CD4-positive, alpha-beta T cell treated with Interleukin-17A for 1 hour (primary cell): Measurements from ENCODE around the gene TMEM30B.
"Not testable (repeated sequence)": the region's sequence is repeated elsewhere in the genome, so short reads cannot be mapped to it uniquely, and the experiment has no call there.

Experiments
- DNase-seq: peaks from one replicate; pipeline ENCODE4 v3.0.0-alpha.2; 2020

The TMEM30B gene

GRCh38 chr14:61281186-61281947 lies at the start of gene TMEM30B:
TMEM30B (minus strand) TSS chr14:61281338; CDS start chr14:61281147, 191 bp downstream.
- peak; percentile 63 for DNase-seq

GRCh38 chr14:61330511-61330910 lies 49.4 kb upstream of the TMEM30B start:
- DNase-seq: peak; percentile 57

DNA sequence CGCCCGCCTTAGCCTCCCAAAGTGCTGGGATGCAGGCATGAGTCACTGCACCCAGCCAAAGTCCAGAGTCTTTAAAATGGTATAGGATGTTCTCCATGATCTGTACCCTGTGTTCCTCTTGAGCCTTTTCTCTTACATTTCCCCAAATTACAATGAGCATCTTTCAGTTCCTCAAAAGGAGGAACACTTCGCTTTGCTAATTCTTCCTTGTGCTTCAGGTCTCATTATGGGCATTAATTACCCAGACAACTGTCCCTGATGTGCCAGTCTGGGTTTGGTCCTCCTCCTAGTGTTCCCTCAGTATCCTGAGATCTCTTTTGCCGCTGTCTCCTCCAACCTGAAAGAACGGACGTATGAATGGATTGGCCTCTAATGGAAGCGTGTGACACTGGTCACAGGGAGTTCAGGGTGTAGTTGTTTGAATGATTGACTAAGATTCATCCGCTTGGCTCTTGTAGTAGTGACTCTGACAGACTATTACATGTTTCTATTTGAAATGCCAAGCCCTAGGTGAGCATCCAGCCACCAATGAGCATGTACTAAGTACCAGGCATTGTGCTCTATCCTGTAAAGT lies 48.4 kb upstream of the TMEM30B start:
- peak; percentile 33 for DNase-seq

GRCh38 chr14:61328626-61329262 lies 47.6 kb upstream of the TMEM30B start:
- peak; percentile 27 for DNase-seq

GRCh38 chr14:61326847-61327246 lies 45.7 kb upstream of the TMEM30B start:
- DNase-seq: peak; percentile 48

DNA sequence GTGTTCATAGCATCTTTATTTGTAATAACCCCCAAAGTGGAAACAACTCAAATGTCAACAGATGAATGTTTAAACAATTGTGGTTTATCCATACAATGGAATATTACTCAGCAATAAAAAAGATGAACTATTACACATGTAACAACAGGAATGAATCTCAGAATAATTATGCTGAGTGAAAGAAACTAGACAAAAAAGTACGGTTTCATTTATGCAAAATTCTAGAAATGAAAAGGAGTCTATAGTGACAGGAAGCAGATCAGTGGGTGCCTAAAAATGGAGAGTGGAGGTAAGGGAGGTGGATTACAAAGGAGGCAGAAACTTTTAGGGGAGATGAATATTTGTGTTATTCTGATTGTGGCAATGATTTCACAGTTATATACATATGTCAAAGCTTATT lies 45.0 kb upstream of the TMEM30B start:
- peak; percentile 42 for DNase-seq

DNA sequence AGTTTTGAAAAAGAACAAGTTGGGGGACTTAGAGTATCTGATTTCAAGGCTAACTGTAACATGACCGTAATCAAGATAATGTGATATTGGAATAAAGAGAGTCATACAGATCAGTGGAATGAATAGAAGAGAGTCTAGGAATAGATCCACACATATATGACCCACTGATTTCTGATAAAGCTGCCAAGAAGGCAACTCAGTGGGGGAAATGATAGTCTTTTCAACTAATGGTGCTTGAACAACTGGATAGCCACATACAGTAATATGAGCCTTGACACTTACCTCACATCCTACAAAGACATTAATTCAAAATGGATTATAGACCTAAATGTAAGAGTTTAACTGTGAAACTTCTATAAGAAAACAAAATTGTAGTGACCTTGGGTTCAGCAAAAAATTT lies 44.0 kb upstream of the TMEM30B start:
- DNase-seq: no peak

DNA sequence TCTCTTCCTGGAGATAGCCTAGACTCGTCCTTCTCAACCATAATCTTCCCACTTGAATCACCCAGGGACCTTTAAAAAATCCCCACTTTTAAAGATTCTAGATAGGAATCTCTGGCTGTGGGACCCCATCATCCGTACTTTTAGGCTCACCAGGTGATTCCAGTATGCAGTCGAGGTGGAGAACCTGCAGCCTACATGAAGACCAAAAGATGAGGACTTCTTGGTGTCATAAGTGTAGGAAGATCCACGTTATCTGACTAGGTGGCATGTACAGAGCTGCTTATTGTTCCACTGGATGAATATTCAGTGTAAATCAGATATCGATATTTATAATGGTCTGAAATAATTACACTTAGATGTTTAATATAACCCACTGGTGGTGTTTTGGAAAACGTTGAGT lies 42.8 kb upstream of the TMEM30B start:
- DNase-seq: peak; percentile 36

GRCh38 chr14:61322799-61323290 lies 41.7 kb upstream of the TMEM30B start:
- DNase-seq: peak; percentile 64

DNA sequence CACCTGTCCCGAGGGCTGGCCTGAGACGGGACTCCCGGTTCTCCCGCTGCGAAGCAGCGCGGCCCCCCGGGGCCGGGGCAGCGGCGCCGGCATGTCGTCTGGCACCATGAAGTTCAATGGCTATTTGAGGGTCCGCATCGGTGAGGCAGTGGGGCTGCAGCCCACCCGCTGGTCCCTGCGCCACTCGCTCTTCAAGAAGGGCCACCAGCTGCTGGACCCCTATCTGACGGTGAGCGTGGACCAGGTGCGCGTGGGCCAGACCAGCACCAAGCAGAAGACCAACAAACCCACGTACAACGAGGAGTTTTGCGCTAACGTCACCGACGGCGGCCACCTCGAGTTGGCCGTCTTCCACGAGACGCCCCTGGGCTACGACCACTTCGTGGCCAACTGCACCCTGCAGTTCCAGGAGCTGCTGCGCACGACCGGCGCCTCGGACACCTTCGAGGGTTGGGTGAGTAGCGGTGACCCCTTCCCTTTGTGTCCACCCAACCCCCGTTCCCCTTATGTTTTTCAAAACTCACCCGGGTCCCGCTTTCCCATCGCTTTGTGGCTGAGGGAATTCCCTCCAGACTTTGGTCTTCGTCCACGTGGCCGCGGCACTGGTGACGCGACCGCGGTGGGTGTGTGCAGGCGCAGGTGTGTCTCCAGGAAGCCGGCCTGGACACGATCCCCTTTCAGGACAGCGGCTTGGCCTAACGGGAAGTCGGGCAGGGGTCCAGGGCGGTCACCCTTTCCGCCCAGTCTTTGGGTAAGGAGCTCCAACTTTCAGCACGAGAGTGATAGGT lies 41.1 kb upstream of the TMEM30B start:
- DNase-seq: peak; percentile 61

DNA sequence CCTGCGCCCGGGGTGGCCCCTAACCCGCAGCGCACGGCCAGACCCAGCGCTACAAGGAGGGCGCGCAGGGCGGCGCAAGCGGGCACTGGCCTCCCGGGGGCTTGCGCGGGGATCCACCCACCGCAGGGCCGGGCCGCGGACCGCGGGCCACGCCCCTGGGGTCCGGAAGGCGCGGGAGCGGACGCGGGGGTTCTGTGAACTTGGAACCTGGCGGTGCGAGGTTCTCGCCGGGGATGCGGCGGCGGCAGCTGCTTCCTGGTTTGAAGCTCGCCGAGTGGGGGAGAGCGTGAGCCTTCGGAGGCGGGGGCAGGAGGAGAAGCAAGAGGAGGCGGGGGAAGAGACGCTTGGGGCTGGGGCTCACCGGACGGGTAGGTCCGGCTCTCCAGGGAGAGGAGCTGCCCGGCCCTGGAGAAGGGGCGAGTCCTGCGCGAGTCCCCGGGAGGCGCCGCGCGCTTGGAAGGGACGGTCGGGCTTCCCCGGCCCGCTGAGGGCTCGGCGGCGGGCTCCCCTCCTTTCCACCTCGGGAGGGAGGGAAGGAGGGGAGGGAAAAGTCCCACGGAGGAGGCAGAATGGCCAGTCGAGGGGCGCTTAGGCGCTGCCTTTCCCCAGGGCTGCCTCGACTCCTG lies 40.4 kb upstream of the TMEM30B start, which contains the start of gene PRKCH:
PRKCH (plus strand) TSS at position 195 of the 626 bp plus-strand sequence. CDS start 523 bp downstream, outside the sequence.
- peak; percentile 88 for DNase-seq

DNA sequence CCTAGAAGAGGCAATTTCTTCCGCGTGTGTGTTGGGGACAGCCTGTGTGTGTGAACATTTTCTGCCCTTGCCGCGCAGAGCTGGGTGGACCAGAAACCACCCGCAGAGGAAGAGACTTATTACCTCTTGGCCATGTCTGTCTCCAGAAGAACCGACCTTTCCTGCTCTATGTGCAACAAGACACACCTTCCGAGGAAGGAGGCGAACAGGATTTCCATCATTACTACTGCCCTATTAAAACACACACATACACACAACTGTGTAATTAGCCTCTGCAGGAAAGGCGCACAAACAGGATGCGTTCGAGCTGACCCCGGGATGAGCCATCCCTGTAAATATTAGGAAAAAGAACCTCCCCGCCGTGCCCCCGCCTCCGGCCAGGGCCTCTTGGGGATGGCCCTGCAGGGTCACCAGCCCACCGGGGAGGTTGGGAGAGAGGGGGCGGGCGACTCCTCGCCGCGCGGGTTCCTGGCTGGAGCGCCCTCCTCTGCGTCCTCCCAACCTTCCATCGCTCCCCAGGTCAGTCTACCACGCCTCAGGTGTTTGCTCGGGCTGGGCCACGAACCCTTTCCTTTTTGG lies 39.8 kb upstream of the TMEM30B start:
- DNase-seq: no peak

DNA sequence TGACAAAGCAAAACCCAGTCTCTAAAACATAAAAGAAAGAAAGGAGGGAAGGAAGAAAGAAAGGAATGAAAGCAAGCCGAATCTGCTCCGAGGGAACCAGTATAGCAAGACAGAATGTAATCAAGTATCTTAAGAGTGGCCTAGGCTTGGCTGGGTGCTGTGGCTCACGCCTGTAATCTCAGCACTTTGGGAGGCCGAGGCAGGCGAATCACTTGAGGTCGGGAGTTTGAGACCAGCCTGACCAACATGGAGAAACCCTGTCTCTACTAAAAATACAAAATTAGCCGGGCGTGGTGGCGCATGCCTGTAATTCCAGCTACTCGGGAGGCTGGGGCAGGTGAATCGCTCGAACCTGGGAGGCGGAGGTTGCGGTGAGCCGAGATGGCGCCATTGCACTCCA lies 39.0 kb upstream of the TMEM30B start:
- DNase-seq: not testable (repeated sequence)

DNA sequence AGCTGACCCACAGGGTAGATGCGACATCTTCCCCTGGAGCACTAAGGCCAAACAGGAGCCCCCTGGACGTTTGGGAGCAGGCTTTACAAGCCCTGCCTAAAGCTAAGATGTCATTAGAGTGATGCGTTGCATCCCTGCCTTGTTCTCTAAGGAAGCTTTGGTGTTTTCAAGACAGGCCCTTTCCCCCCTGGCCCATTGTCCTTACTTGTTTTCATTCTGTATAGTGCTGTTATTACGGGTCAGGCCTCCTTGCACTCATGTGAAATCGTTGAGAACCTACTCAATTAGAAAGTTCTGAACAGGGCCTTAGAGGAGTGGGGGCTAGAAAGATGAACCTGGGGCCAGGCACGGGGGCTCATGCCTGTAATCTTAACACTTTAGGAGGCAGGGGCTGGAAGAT lies 38.6 kb upstream of the TMEM30B start:
- no peak for DNase-seq

DNA sequence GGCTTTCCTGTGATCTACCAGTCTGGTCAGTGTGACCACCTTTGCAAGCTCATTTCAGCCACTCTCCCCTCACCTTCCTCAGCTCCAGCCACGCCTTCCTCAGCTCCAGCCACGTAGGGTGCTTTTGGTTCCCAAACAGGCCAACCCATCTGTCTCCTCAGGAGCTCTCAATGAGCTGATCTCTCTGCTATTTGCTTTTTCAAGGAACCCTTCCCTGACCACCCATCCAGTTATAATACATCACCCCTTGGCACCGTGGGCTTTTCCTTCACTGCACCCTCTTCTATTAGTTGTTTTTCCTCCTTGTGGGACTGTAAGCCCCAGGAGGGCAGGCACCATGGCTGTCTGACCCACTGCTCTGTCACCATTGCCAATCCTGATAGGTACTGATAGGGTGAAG lies 37.9 kb upstream of the TMEM30B start:
- no peak for DNase-seq

GRCh38 chr14:61315313-61315712 lies 34.2 kb upstream of the TMEM30B start:
- no peak for DNase-seq

DNA sequence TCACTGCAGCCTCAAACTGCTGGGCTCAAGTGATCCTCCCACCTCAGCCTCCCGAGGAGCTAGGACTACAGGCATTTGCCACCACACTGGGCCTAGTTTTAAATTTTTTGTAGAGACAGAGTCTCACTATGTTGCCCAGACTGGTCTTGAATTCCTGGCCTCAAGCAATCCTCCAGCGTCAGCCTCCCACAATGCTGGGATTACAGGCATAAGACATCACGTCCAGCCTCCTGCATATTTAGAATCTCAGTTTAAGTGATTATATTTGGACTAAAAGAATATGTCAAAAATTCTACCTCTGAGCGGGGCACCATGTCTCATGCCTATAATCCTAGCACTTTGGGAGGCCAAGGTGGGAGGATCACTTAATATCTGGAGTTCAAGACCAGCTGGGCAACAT lies 27.6 kb upstream of the TMEM30B start:
- DNase-seq: not testable (repeated sequence)

DNA sequence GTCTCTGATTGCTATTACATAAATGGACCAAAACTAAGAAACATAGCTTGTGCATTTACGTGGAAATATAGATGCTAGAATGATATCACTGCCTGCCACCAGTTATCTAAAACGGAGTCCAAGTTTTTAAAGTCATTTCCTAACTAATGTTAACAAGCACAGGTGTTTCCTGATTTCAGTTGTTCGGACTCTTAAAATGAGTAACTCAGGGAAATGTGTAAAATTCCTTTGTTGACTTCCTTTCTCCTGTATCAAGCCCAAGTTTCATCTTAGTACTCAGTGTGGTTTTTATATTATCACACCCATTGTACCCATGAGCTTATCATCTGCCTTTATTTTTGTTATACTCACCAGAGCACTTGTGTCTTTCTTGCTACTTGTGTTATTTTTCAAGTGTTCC lies 27.1 kb upstream of the TMEM30B start:
- no peak for DNase-seq

DNA sequence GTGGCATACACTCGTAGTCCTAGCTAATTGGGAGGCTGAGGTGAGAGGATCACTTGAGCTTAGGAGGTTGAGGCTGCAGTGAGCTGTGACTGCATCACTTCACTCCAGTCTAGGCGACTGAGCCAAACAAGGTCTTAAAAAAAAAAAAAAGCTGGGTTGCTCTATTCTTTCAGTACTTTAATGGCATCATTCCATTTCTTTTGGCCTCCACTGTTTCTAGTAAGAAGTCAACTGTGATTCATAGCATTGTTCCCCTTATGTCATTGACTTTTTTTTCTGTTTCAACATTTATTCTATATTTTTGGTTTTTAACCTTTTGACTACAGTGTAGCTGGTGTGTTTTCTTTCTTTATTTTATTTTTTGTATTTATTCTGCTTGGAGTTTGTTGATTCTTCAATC lies 23.6 kb upstream of the TMEM30B start:
- no peak for DNase-seq

DNA sequence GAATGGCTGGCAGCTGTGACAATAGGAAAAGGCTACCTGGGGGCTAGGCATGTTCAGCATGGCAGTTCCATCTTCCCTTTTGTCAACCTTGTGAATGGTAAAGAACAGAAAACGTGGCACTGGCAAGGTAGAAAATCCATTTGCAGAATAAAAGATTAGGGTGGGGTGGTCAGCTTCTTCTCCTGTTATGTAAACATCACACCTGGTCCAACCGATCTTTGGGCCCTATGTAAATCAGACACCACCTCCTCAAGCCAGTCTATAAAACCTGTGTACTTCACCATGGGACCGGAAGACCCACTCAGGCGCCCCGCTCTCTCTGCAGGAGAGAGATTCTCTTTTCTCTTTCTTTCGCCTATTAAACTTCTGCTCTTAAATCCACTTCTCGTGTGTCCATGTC lies 19.6 kb upstream of the TMEM30B start:
- DNase-seq: no peak

DNA sequence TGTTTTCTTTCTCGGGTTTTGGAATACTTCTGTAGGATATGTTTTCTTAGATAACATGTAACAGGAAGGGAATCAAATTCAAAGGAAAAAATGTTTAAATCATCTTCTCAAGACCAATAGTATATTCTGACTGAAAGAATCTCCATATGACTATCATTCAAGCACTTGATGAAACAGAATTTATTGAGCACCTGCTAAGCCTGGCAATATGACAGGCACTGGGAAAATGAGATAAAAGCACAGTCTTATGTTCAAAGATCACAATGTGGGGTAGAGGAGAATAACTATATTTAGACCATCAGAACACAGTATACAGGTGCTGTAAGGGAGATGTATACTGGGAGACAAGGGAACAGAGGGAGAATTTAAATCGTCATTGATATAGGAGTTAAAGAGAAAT lies 19.1 kb upstream of the TMEM30B start:
- DNase-seq: no peak

DNA sequence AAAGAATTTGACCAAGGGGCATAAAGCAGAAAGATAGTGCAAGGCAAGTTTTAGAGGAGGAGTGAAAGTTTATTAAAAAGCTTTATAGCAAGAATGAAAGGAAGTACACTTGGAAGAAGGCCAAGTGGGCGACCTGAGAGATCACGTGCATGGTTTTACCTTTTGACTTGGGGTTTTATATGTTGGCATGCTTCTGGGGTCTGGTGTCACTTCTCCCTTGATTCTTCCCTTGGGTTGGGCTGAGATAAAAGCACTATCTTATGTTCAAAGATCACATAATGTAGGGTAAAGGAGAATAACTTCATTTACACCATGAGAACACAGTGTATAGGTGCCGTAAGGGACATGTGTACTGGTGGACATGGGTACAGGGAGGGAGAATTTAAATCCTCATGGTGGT lies 17.7 kb upstream of the TMEM30B start:
- DNase-seq: peak; percentile 16
